GM20000 (cell line): ENCODE data around the gene RELL2.

Experiments used
- DNase-seq: peaks from one replicate; pipeline ENCODE4 v3.0.0; 2012; ENCODE audit warnings: low spot score
- TF ChIP-seq, protein P1 (sequence below): IDR thresholded peaks from 2 replicates; pipeline ENCODE4 v1.5.1; 2012; ENCODE audit warnings: mild to moderate bottlenecking, control low read depth; ENCODE audit errors: extremely low read depth, missing control alignments

RELL2 gene

DNA sequence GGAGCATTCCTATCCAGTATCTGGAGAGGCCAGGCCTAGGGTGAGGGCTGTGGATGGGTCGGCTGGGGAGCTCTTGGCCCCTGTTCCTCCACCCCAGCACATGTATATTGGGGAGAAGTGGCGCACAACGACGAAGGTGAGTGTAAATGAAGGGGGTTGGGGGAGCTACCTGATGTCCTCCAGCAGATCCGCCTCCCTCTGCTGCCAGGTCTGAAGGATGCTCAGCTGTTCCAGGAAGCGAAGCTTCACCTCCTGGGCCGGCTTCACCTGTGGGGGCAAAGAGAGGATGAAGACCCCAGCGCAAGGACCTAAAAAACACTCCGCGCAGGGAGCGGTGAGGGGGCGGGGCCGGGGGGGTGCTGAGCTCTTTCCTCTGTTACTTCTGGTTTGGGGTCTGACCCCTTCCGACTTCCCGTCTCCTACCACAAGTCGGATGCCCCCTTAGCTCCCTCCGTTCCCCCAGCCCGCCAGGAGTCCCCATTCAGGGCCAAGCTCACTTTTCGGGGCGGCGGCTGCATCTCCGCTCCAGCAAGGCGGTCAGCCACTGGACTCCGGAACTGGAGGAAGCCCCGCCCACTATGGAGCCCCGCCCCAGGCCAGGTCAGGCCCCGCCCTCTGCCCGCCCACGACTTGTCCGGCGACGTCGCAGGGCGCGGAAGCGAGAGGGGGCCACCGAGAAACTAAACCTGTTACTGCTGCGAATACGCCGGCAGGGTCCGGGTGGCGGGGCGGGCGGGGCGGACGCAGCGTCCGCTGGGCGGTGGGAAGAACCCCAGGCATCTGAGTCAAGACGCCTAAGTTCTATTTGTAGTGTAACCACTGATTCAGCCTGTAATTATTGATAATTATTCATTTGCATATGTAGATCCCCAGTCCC lies 14.3 kb downstream of the RELL2 start, which contains the start of gene FCHSD1:
TSS of gene FCHSD1 (minus strand) at position 568 of the 877 bp plus-strand sequence. CDS start at position 518, 50 bp downstream.
- TF ChIP-seq, protein P1, sequence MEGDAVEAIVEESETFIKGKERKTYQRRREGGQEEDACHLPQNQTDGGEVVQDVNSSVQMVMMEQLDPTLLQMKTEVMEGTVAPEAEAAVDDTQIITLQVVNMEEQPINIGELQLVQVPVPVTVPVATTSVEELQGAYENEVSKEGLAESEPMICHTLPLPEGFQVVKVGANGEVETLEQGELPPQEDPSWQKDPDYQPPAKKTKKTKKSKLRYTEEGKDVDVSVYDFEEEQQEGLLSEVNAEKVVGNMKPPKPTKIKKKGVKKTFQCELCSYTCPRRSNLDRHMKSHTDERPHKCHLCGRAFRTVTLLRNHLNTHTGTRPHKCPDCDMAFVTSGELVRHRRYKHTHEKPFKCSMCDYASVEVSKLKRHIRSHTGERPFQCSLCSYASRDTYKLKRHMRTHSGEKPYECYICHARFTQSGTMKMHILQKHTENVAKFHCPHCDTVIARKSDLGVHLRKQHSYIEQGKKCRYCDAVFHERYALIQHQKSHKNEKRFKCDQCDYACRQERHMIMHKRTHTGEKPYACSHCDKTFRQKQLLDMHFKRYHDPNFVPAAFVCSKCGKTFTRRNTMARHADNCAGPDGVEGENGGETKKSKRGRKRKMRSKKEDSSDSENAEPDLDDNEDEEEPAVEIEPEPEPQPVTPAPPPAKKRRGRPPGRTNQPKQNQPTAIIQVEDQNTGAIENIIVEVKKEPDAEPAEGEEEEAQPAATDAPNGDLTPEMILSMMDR: no peak
- peak; percentile 98 for DNase-seq

DNA sequence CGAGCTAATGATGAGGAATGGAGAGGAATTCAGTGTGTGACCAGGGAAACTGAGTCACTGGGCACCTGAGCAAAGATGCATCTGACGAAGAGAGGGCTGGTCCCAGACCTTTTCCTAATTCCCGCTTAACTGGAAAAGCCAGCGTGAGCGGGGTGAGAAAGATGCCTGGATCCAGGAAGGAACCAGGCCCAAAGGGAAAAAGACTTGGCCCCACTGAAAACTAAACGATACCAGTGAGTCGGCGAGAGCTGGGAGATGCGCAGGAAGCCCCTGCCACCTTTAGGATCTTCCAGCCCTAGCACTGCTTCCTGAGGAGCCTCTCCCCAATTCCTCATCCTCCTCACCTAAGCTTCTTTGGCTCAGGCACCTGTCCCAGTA lies 14.9 kb downstream of the RELL2 start:
- DNase-seq: no peak
- TF ChIP-seq, protein P1: no peak

DNA sequence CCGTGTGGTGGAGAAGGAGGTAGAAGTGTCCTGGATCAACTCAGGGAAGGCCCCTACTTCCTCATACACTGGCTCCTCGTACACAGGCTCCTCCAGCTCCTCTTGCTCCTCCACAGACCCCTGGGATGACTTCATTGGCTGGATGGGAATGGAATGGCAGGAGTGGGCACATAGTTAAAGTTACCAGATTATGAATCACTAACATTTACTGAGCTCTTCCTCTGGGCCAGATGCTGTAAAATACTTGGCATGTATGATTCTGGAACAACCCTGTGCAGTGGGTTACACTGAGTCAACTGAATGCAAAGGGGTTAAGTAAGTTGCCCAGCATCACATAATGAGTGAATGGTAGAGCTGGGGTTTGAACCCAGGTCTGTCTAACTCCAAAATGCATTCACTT lies 17.5 kb downstream of the RELL2 start:
- TF ChIP-seq, protein P1: no peak
- no peak for DNase-seq

DNA sequence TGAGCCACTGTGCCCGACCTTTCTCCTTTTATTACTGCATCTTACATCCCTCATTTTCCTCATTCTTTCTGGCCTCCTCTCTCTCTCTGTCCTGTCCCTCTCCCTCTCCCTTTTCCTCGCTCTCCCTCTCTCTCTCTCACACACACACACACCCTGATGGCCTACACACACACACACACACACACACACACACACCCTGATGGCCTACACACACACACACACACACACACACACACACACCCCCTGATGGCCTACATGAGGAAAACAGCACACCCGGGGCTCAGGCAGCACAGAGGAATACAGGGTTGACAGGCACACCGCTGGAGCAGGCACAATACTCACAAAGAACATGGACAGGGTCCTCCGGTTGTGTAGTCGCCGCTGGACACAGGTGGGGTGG lies 18.2 kb downstream of the RELL2 start:
- TF ChIP-seq, protein P1: no peak

DNA sequence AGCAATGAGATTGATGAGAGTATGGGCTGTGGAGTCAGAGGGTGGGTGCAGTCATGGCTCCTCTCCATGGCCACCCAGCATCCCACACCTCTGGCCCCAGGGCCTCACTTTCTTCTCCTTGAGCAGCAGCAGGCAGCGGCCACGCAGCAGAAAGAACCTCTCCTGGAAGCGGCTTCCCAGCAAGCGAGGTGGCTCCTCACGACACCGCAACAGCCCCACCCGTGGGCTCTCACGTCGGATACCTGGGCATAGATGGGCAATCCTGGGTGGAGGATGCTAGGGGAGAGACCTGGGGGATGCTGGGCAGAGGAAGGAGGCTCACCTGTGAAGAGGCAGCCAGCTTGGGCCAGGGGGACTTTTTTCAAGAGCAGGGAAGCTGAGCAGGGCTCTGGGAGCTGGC lies 19.6 kb downstream of the RELL2 start:
- no peak for DNase-seq
- TF ChIP-seq, protein P1: no peak

More for the DNA sequence above, 18.2 kb downstream of the RELL2 start:
- no peak for DNase-seq

DNA sequence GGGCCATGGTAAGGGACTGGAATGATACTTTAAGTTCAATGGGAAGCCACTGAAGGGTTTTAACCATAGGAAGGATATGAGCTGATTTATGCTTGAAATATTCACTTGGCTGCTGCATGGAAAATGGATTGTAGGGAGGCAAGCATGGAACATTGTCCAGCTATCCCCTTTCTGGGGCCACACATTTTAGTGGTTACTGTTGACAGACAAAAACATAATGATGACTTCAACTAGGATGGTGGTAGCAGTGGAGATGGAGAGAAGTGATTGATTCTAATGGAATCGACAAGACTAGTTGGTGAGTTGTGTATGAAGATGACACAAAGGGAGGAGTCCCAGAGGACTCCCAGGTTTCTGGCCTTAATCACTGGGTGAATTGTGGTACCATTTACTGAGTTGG lies 20.6 kb downstream of the RELL2 start:
- TF ChIP-seq, protein P1: no peak
- no peak for DNase-seq

DNA sequence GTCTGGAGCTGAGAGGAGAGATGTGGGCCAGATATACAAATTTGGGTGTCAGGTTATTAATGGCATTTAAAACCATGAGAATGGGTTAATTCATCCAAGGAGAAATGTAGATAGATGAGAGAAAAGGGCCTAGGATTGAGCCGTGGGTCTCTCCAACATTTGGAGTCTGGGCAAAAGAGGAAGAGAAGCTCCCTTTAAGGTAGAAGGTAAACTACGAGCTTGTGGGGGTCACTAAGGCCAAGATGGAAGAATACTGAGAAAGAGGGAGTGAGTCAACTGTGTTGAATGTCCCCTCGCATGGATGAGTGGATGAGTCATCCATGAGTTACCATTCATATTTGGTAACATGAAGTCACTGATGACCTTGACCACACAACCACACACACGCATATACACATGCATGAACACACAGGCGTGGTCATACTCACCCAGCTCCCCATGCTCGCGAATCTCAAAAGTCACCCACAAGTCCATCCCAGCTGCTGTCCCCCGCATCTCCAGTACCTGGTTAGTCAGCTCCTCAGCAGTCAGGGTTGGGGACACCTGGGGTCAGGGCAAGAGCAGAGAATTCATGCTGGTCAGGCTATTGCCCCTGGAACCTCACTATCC lies 21.2 kb downstream of the RELL2 start:
- peak; percentile 52 for DNase-seq
- TF ChIP-seq, protein P1: no peak
